GM12878 (cell line): Measurements from ENCODE around the gene SORCS2. TPM values are rescaled to one million over a fixed set of nuclear protein-coding genes. Genes with fewer than 3 reads are reported as not detected.

ENCODE experiments used
- ATAC-seq: fragments of 200-7000 bp; cut with Tn5 transposase; 3 replicates; pipeline ENCODE4 v1.9.1; 2020; ENCODE audit warnings: mild to moderate bottlenecking, moderate library complexity
- BruUV-seq: library from RNA; stranded (reverse); fragments of 400-500 nt; replicated peaks from 2 replicates; lab custom pipeline; 2021; lab: Mats Ljungman, UMichigan
- CTCF ChIA-PET: fragments of 300-600 bp; sonication (Branson Sonifier 250); formaldehyde crosslinking; extraction: SDS; loops from one replicate; lab custom pipeline; 2021; ENCODE audit warnings: inconsistent platforms; lab: Yijun Ruan, JAX
- POLR2A ChIA-PET: fragments of 350-600 bp; formaldehyde crosslinking; extraction: SDS; loops from one replicate; lab custom pipeline; 2021; ENCODE audit warnings: inconsistent platforms; lab: Charles Lee
- RAD21 ChIA-PET: fragments of 300-600 bp; sonication (Branson Sonifier 250); formaldehyde crosslinking; loops from one replicate; lab custom pipeline; 2023; ENCODE audit warnings: antibody characterized with exemption; ENCODE audit not compliant: unreplicated experiment; lab: Charles Lee
- SMC1A ChIA-PET: fragments of 300-600 bp; sonication (Branson Sonifier 250); formaldehyde crosslinking; loops from one replicate; lab custom pipeline; 2023; ENCODE audit not compliant: unreplicated experiment, uncharacterized antibody; lab: Charles Lee
- DNase-seq: peaks from one replicate; pipeline ENCODE4 v3.0.0-alpha.2; 2011; ENCODE audit warnings: low read depth, low spot score
- FAIRE-seq: peaks from 3 replicates; lab custom pipeline; 2011; peaks lifted over from hg19 to GRCh38; lab: Jason Lieb, UNC
- H2AFZ ChIP-seq: 2 replicates; pipeline ENCODE4 v1.6.0; 2011; ENCODE audit warnings: low read depth, low read length, control low read depth; ENCODE audit not compliant: control insufficient read depth
- H3K27ac ChIP-seq: 2 replicates; pipeline ENCODE4 v1.5.1; 2011; ENCODE audit warnings: control low read depth; ENCODE audit not compliant: control insufficient read depth, insufficient read depth
- H3K27me3 ChIP-seq, 2 experiments: replicated peaks in 1 of 2; 2 replicates each; pipeline versions ENCODE4 v1.6.0 to v1.6.1; 2011; ENCODE audit warnings: low read length in 1 of 2; ENCODE audit not compliant: control insufficient read depth in 2 of 2, insufficient read depth in 2 of 2
- H3K36me3 ChIP-seq, 2 experiments: 2 replicates each; pipeline ENCODE4 v1.5.1; 2011; ENCODE audit warnings: low read length in 1 of 2; ENCODE audit not compliant: control insufficient read depth in 2 of 2, insufficient read depth in 2 of 2
- H3K4me1 ChIP-seq: 2 replicates; pipeline ENCODE4 v1.6.1; 2011; ENCODE audit warnings: mild to moderate bottlenecking, low read length, moderate library complexity, mixed read lengths; ENCODE audit not compliant: control insufficient read depth, insufficient read depth
- H3K4me2 ChIP-seq: 2 replicates; pipeline ENCODE4 v1.6.0; 2011; ENCODE audit warnings: control low read depth; ENCODE audit not compliant: control insufficient read depth, insufficient read depth
- H3K4me3 ChIP-seq: fragments of 200-600 bp; sonication (generic); 2 replicates; pipeline ENCODE4 v1.5.1; 2016
- H3K79me2 ChIP-seq: 2 replicates; pipeline ENCODE4 v1.6.0; 2011; ENCODE audit warnings: low read length; ENCODE audit not compliant: control insufficient read depth, insufficient read depth
- H3K9ac ChIP-seq: 2 replicates; pipeline ENCODE4 v1.8.0; 2011; ENCODE audit warnings: low read length, control low read depth, mixed read lengths; ENCODE audit not compliant: control insufficient read depth, insufficient read depth
- H3K9me3 ChIP-seq: replicated peaks from 3 replicates; pipeline ENCODE4 v1.5.1; 2011; ENCODE audit warnings: mild to moderate bottlenecking, low read length; ENCODE audit not compliant: control insufficient read depth, insufficient read depth
- H4K20me1 ChIP-seq: 2 replicates; pipeline ENCODE4 v1.6.0; 2011; ENCODE audit not compliant: control insufficient read depth, insufficient read depth
- BACH1 ChIP-seq: fragments of 450-650 bp; IDR thresholded peaks from 2 replicates; pipeline ENCODE4 v1.6.1; 2017; ENCODE audit warnings: mild to moderate bottlenecking, borderline replicate concordance
- CHD1 ChIP-seq: IDR thresholded peaks from 2 replicates; pipeline ENCODE4 v1.6.1; 2012; ENCODE audit warnings: low read depth, low read length, improper control_type of control experiment
- CREB1 ChIP-seq: IDR thresholded peaks from 2 replicates; pipeline ENCODE4 v1.6.1; 2012; ENCODE audit warnings: low read depth, mild to moderate bottlenecking, inconsistent platforms
- IKZF1 ChIP-seq: fragments of 450-650 bp; conservative IDR thresholded peaks from 2 replicates; pipeline ENCODE4 v1.6.1; 2017; ENCODE audit warnings: antibody characterized with exemption, mild to moderate bottlenecking
- MTA2 ChIP-seq: fragments of 450-650 bp; IDR thresholded peaks from 2 replicates; pipeline ENCODE4 v1.6.1; 2016; ENCODE audit warnings: low read depth, mild to moderate bottlenecking, moderate library complexity
- NFXL1 ChIP-seq: fragments of 450-650 bp; IDR thresholded peaks from 2 replicates; pipeline ENCODE4 v1.6.1; 2017; ENCODE audit warnings: antibody characterized with exemption, mild to moderate bottlenecking, borderline replicate concordance
- POLR2AphosphoS2 ChIP-seq: IDR thresholded peaks from 2 replicates; pipeline ENCODE4 v1.6.1; 2011; ENCODE audit warnings: low read depth, mild to moderate bottlenecking, low read length, improper control_type of control experiment, moderate library complexity
- STAT3 ChIP-seq: IDR thresholded peaks from 2 replicates; pipeline ENCODE4 v1.6.1; 2011; ENCODE audit warnings: low read depth, low read length, improper control_type of control experiment
- TARDBP ChIP-seq: IDR thresholded peaks from 2 replicates; pipeline ENCODE4 v1.6.1; 2016; ENCODE audit warnings: borderline replicate concordance
- WGBS: methylation state at CpG from one replicate; pipeline ENCODE4 v1.1.6; 2016; ENCODE audit warnings: low lambda C conversion rate; ENCODE audit not compliant: insufficient replicate concordance, insufficient coverage; ENCODE audit errors: missing lambda C conversion rate; 5-methylcytosine and 5-hydroxymethylcytosine counted together
- in situ Hi-C: fragments of 300-500 bp; cut with MboI; formaldehyde crosslinking; loops from 9 replicates; pipeline ENCODE4 v1.14.3; 2018; ENCODE audit warnings: mixed read lengths
- intact Hi-C: fragments of 100-400 bp; cut with micrococcal nuclease; formaldehyde crosslinking; loops from one replicate; pipeline ENCODE4 v1.14.2; 2022; ENCODE audit not compliant: unreplicated experiment
- polyA plus RNA-seq, 11 experiments: library from polyadenylated mRNA; depleted of rRNA in 4 of 11; unstranded in 6 of 11; stranded (reverse) in 5 of 11; fragments of >200 nt; fragmentation: Nextera tagmentation in 4 of 11; fragmentation: Illumina TruSeq in 1 of 11; extraction: Ambion mirVana in 4 of 11; extraction: Trizol in 1 of 11; gene quantifications; 1 replicate in 1 of 11; 2 replicates in 10 of 11; pipeline versions ENCODE4 v1.2.1 to v1.2.3, GENCODE V29; 2011 to 2016; ENCODE audit warnings: inconsistent platforms in 2 of 11, missing spikeins in 2 of 11, low read depth in 1 of 11
- total RNA-seq, 4 experiments: library from RNA; depleted of rRNA in 3 of 4; stranded (reverse); fragments of >200 nt in 3 of 4; fragmentation: Illumina TruSeq in 1 of 4; extraction: Trizol in 1 of 4; gene quantifications; 2 replicates each; pipeline versions ENCODE4 v1.2.1 to v1.2.3, GENCODE V29; 2013 to 2021
- TF ChIP-seq, protein P1 (sequence below): fragments of 450-650 bp; IDR thresholded peaks from 2 replicates; pipeline ENCODE4 v1.6.1; 2017; ENCODE audit warnings: low read depth, mild to moderate bottlenecking, moderate library complexity
- TF ChIP-seq, protein P2 (sequence below): IDR thresholded peaks from 2 replicates; pipeline ENCODE4 v1.6.1; 2011; ENCODE audit warnings: mild to moderate bottlenecking, low read depth, low read length, moderate library complexity; ENCODE audit not compliant: insufficient replicate concordance
- TF ChIP-seq, protein P3 (sequence below): fragments of 450-650 bp; formaldehyde crosslinking; IDR thresholded peaks from 2 replicates; pipeline ENCODE4 v1.5.0; 2022; ENCODE audit warnings: mild to moderate bottlenecking, missing genetic modification characterization
- TF ChIP-seq, protein P4 (sequence below): IDR thresholded peaks from 2 replicates; pipeline ENCODE4 v1.6.1; 2012; ENCODE audit warnings: low read depth, low read length, improper control_type of control experiment

The SORCS2 gene
- total and polyA plus RNA-seq, 10 of the 15 experiments (the other 5 are each of a cell fraction or from before 2014, with no cell fraction given) = 0.01 to 0.15 (median 0.05) TPM; not detected in 5

DNA sequence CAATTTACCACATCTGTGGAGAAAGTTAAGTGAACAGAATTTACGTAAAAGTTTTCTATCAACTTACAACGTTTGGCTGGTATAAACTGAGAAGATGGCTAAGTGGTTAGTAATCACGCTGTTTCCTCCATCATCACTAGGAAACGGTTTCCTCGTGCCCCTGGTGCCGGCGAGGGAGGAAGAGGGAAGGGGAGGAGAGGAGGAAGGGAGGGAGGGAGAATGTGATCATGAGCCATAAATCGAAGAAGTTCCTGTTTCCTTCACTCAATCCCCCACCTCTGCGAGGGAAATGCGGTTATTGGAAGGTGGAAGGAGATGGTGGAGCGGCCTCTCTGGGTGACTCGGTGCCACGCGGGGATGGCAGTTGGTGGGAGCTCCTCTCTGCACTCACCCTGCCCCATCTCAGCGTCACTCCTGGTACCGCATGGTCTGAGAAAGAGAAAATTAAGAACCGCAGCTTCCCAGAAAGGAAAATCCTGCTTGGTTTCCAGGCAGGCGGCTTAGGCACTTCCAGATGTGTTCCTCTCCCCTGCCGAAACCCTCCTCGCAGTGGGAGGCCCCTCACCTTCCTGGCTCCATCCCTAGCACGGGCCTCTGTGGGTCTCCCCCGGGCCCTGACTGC, 530.5 kb downstream of the SORCS2 start:
- H2AFZ ChIP-seq = no peak overlapping the region
- SMC1A ChIA-PET = no interaction called here
- RAD21 ChIA-PET = interaction anchor here (1.3 kb wide), 1 partner anchor 80 kb away, joined by 3 read pairs; no protein-coding TSS in a partner anchor
- H4K20me1 ChIP-seq = no peaks in the 10 kb centered on the region
- FAIRE-seq = no peak
- no peaks in the 10 kb centered on the region for H3K79me2 ChIP-seq
- POLR2A ChIA-PET = no interaction called here
- WGBS = 29% methylated on average over 22 of the region's 22 CpGs
- in situ Hi-C loops = no loop called here
- H3K4me3 ChIP-seq = no peak overlapping the region
- no peak for DNase-seq
- no peaks in the 10 kb centered on the region for H3K36me3 ChIP-seq
- no peak for TF ChIP-seq CHD1
- TF ChIP-seq NFXL1 = no peak
- TF ChIP-seq TARDBP = no peak
- TF ChIP-seq BACH1 = no peak
- TF ChIP-seq IKZF1 = no peak
- TF ChIP-seq POLR2AphosphoS2 = no peak
- no peak for TF ChIP-seq CREB1
- TF ChIP-seq, protein P1, sequence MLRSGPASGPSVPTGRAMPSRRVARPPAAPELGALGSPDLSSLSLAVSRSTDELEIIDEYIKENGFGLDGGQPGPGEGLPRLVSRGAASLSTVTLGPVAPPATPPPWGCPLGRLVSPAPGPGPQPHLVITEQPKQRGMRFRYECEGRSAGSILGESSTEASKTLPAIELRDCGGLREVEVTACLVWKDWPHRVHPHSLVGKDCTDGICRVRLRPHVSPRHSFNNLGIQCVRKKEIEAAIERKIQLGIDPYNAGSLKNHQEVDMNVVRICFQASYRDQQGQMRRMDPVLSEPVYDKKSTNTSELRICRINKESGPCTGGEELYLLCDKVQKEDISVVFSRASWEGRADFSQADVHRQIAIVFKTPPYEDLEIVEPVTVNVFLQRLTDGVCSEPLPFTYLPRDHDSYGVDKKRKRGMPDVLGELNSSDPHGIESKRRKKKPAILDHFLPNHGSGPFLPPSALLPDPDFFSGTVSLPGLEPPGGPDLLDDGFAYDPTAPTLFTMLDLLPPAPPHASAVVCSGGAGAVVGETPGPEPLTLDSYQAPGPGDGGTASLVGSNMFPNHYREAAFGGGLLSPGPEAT = no peak
- TF ChIP-seq, protein P2, sequence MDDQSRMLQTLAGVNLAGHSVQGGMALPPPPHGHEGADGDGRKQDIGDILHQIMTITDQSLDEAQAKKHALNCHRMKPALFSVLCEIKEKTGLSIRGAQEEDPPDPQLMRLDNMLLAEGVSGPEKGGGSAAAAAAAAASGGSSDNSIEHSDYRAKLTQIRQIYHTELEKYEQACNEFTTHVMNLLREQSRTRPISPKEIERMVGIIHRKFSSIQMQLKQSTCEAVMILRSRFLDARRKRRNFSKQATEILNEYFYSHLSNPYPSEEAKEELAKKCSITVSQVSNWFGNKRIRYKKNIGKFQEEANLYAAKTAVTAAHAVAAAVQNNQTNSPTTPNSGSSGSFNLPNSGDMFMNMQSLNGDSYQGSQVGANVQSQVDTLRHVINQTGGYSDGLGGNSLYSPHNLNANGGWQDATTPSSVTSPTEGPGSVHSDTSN = no peak
- TF ChIP-seq, protein P3, sequence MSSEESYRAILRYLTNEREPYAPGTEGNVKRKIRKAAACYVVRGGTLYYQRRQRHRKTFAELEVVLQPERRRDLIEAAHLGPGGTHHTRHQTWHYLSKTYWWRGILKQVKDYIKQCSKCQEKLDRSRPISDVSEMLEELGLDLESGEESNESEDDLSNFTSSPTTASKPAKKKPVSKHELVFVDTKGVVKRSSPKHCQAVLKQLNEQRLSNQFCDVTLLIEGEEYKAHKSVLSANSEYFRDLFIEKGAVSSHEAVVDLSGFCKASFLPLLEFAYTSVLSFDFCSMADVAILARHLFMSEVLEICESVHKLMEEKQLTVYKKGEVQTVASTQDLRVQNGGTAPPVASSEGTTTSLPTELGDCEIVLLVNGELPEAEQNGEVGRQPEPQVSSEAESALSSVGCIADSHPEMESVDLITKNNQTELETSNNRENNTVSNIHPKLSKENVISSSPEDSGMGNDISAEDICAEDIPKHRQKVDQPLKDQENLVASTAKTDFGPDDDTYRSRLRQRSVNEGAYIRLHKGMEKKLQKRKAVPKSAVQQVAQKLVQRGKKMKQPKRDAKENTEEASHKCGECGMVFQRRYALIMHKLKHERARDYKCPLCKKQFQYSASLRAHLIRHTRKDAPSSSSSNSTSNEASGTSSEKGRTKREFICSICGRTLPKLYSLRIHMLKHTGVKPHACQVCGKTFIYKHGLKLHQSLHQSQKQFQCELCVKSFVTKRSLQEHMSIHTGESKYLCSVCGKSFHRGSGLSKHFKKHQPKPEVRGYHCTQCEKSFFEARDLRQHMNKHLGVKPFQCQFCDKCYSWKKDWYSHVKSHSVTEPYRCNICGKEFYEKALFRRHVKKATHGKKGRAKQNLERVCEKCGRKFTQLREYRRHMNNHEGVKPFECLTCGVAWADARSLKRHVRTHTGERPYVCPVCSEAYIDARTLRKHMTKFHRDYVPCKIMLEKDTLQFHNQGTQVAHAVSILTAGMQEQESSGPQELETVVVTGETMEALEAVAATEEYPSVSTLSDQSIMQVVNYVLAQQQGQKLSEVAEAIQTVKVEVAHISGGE (CRISPR knock-in tag) = no peak
- TF ChIP-seq STAT3 = no peak
- TF ChIP-seq, protein P4, sequence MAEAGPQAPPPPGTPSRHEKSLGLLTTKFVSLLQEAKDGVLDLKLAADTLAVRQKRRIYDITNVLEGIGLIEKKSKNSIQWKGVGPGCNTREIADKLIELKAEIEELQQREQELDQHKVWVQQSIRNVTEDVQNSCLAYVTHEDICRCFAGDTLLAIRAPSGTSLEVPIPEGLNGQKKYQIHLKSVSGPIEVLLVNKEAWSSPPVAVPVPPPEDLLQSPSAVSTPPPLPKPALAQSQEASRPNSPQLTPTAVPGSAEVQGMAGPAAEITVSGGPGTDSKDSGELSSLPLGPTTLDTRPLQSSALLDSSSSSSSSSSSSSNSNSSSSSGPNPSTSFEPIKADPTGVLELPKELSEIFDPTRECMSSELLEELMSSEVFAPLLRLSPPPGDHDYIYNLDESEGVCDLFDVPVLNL = no peak
- TF ChIP-seq MTA2 = no peak
- no TSS peak for BruUV-seq
- H3K4me2 ChIP-seq = no peak overlapping the region
- intact Hi-C loops = no loop called here
- no peak overlapping the region for H3K9ac ChIP-seq
- no peak overlapping the region for H3K27ac ChIP-seq
- H3K27me3 ChIP-seq = peaks cover 0 to 4% of the 10 kb centered on the region in 2 experiments; a peak in 2 of 4 replicates
- no peaks in the 10 kb centered on the region for H3K4me1 ChIP-seq
- ATAC-seq = no peak
- H3K9me3 ChIP-seq = no peaks in the 10 kb centered on the region
- CTCF ChIA-PET = interaction anchor here (0.6 kb wide), 1 partner anchor 28 kb away, joined by 3 read pairs; no protein-coding TSS in a partner anchor
